Ishikawa (cell line): ENCODE measurements around the gene ZBED2.

ENCODE experiments used
- CEBPB ChIP-seq: IDR thresholded peaks from 2 replicates; pipeline ENCODE4 v1.6.1; 2012
- CREB1 ChIP-seq: IDR thresholded peaks from 2 replicates; pipeline ENCODE4 v1.6.1; 2012; ENCODE audit warnings: low read depth
- EGR1 ChIP-seq: IDR thresholded peaks from 2 replicates; pipeline ENCODE4 v1.6.1; 2012
- EP300 ChIP-seq: IDR thresholded peaks from 2 replicates; pipeline ENCODE4 v1.6.1; 2012; ENCODE audit warnings: borderline replicate concordance
- FOXM1 ChIP-seq: IDR thresholded peaks from 2 replicates; pipeline ENCODE4 v1.6.1; 2012; ENCODE audit warnings: low read depth, borderline replicate concordance
- NFIC ChIP-seq: IDR thresholded peaks from 2 replicates; pipeline ENCODE4 v1.6.1; 2012
- RAD21 ChIP-seq: IDR thresholded peaks from 2 replicates; pipeline ENCODE4 v1.6.1; 2012; ENCODE audit warnings: low read depth
- TAF1 ChIP-seq: IDR thresholded peaks from 2 replicates; pipeline ENCODE4 v1.6.1; 2012; ENCODE audit warnings: low read depth, mild to moderate bottlenecking
- TCF12 ChIP-seq: IDR thresholded peaks from 2 replicates; pipeline ENCODE4 v1.6.1; 2012; ENCODE audit warnings: low read depth
- TEAD4 ChIP-seq: IDR thresholded peaks from 2 replicates; pipeline ENCODE4 v1.6.1; 2012
- YY1 ChIP-seq: IDR thresholded peaks from 2 replicates; pipeline ENCODE4 v1.6.1; 2012; ENCODE audit warnings: low read depth
- ZBTB7A ChIP-seq: IDR thresholded peaks from 2 replicates; pipeline ENCODE4 v1.6.1; 2012; ENCODE audit warnings: low read depth
- TF ChIP-seq, protein P1 (sequence below): IDR thresholded peaks from 2 replicates; pipeline ENCODE4 v1.6.1; 2012; ENCODE audit warnings: low read depth, mild to moderate bottlenecking
- TF ChIP-seq, protein P2 (sequence below): IDR thresholded peaks from 2 replicates; pipeline ENCODE4 v1.6.1; 2012
- TF ChIP-seq, protein P3 (sequence below): IDR thresholded peaks from 2 replicates; pipeline ENCODE4 v1.6.1; 2012

Gene ZBED2

DNA sequence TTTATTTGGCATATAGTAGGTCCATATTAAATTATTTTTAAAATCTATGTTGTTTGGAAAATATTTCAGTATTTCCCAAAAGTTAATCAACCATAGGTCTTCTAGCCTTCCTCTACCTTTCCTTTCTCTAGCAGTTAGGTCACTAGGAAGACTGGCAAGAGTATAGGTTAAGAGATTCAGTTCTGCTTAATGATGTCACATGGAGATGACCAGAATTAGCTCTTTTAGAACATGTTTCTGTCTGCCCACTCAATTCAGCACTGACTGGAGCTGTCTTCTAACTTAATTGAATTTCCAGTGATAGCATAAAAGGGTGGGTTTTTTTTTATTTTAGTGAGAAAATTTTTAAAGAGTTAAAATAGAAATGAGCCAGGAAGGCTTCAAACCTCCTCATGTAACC lies 23.8 kb upstream of the ZBED2 start:
- TF ChIP-seq TEAD4 (no peak), EP300 (no peak), NFIC (no peak), FOXM1 (no peak), CEBPB (no peak), CREB1 (no peak), YY1 (no peak), TAF1 (no peak), RAD21 (no peak), EGR1 (no peak), TCF12 (no peak), ZBTB7A (no peak)
- TF ChIP-seq, protein P1, sequence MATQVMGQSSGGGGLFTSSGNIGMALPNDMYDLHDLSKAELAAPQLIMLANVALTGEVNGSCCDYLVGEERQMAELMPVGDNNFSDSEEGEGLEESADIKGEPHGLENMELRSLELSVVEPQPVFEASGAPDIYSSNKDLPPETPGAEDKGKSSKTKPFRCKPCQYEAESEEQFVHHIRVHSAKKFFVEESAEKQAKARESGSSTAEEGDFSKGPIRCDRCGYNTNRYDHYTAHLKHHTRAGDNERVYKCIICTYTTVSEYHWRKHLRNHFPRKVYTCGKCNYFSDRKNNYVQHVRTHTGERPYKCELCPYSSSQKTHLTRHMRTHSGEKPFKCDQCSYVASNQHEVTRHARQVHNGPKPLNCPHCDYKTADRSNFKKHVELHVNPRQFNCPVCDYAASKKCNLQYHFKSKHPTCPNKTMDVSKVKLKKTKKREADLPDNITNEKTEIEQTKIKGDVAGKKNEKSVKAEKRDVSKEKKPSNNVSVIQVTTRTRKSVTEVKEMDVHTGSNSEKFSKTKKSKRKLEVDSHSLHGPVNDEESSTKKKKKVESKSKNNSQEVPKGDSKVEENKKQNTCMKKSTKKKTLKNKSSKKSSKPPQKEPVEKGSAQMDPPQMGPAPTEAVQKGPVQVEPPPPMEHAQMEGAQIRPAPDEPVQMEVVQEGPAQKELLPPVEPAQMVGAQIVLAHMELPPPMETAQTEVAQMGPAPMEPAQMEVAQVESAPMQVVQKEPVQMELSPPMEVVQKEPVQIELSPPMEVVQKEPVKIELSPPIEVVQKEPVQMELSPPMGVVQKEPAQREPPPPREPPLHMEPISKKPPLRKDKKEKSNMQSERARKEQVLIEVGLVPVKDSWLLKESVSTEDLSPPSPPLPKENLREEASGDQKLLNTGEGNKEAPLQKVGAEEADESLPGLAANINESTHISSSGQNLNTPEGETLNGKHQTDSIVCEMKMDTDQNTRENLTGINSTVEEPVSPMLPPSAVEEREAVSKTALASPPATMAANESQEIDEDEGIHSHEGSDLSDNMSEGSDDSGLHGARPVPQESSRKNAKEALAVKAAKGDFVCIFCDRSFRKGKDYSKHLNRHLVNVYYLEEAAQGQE = no peak
- TF ChIP-seq, protein P2, sequence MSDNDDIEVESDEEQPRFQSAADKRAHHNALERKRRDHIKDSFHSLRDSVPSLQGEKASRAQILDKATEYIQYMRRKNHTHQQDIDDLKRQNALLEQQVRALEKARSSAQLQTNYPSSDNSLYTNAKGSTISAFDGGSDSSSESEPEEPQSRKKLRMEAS = no peak
- TF ChIP-seq, protein P3, sequence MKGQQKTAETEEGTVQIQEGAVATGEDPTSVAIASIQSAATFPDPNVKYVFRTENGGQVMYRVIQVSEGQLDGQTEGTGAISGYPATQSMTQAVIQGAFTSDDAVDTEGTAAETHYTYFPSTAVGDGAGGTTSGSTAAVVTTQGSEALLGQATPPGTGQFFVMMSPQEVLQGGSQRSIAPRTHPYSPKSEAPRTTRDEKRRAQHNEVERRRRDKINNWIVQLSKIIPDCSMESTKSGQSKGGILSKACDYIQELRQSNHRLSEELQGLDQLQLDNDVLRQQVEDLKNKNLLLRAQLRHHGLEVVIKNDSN = no peak

DNA sequence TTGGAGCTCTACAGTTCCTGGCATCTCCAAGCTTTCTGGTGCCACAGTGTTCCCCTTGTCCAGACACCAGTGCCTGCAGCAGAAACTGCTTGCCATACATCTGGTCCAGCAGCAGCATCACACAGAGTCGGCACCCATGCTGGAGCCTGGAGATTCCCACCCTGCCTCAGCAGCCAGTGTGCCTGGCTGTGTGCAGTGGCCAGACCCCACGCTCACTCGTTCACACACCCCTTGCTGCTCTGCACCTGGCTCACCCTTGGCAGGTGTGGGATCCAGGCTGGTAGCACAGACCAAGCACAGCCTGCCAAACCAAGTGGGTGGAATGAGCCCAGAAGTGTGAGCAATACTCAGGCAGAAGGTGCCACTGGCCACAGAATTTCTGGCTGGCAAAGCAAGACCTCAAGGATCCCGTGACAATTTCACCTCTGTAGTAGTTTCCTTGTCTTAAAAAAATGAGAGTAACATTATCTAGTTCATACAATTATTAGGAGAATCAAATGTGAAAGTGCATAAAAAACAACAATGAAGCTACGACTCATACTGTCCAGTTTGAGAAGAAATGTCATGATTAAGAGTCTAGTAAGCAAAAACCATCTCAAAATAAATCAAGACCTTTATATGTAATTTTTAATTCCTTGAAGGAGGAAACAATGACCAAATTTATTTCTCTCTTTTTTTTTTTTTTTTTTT lies 22.9 kb upstream of the ZBED2 start:
- TF ChIP-seq NFIC = no peak
- TF ChIP-seq, protein P2 = no peak
- TF ChIP-seq TCF12 = no peak
- TF ChIP-seq FOXM1 = no peak
- TF ChIP-seq, protein P3 = no peak
- TF ChIP-seq, protein P1 = no peak
- TF ChIP-seq EP300 = no peak
- TF ChIP-seq TAF1 = no peak
- TF ChIP-seq ZBTB7A = no peak
- TF ChIP-seq RAD21 = no peak
- no peak for TF ChIP-seq TEAD4
- TF ChIP-seq YY1 = no peak
- TF ChIP-seq CEBPB = no peak
- no peak for TF ChIP-seq EGR1
- no peak for TF ChIP-seq CREB1

DNA sequence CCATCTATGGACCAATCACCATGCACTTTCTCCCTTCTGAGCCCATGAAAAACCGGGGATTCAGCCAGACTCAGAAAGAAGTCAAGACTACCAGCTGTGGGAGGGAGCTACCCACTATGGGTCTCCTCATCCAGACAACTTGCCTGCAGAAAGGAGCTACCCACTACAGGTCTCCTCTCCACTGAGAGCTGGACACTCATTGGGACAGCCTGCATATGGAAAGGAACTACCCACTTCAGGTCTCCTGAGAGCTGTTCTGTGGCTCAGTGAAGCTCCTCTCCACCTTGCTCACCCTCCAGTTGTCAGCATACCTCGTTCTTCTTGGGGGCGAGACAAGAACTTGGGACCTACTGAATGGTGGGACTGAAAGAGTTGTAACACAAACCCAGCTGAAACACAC lies 22.3 kb upstream of the ZBED2 start:
- TF ChIP-seq, protein P3 = no peak
- TF ChIP-seq EGR1 (no peak), TAF1 (no peak), TEAD4 (no peak), TCF12 (no peak), NFIC (no peak), EP300 (no peak), ZBTB7A (no peak), YY1 (no peak), RAD21 (no peak), CEBPB (no peak), CREB1 (no peak), FOXM1 (no peak)
- TF ChIP-seq, protein P1 = no peak
- TF ChIP-seq, protein P2 = no peak
